ENCODE data around the gene TRIP12.
A peak's percentile ranks its signal among the peaks of the same experiment; 100 is the strongest.
"Not testable (repeated sequence)": the region's sequence is repeated elsewhere in the genome, so short reads cannot be mapped to it uniquely, and the experiment has no call there.

The TRIP12 gene

DNA sequence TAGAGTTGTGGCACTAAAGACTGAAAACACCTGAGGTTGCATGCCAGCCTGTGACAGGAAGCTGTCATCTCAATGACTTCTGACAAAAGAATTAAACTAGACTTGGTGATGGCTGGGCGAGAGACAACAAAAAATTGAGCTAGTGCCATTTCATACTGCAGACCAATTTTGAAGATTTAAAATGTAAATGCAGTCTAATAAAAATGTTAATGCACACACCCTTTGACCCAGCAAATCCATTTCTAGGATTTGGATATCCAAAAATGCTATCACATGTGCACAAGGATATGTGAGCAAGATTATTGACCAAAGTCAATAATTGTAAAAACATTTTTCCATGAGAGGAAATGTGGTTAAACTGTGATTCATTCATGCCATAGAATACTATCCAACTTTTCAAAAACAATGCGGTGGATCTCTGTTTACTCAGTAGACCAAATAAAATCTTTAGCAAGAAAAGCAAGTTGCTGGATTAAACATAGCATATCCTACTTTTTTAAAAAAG, 6.1 kb upstream of the TRIP12 start (continued):
- TF ChIP-seq, protein P1, sequence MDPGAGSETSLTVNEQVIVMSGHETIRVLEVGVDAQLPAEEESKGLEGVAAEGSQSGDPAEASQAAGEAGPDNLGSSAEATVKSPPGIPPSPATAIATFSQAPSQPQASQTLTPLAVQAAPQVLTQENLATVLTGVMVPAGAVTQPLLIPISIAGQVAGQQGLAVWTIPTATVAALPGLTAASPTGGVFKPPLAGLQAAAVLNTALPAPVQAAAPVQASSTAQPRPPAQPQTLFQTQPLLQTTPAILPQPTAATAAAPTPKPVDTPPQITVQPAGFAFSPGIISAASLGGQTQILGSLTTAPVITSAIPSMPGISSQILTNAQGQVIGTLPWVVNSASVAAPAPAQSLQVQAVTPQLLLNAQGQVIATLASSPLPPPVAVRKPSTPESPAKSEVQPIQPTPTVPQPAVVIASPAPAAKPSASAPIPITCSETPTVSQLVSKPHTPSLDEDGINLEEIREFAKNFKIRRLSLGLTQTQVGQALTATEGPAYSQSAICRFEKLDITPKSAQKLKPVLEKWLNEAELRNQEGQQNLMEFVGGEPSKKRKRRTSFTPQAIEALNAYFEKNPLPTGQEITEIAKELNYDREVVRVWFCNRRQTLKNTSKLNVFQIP (CRISPR knock-in tag; IDR thresholded peaks at IDR 0.05; ENCODE audit: borderline replicate concordance, low read depth): no peak
- TF ChIP-seq CSDC2 (CRISPR knock-in tag; IDR thresholded peaks at IDR 0.05): no peak

DNA sequence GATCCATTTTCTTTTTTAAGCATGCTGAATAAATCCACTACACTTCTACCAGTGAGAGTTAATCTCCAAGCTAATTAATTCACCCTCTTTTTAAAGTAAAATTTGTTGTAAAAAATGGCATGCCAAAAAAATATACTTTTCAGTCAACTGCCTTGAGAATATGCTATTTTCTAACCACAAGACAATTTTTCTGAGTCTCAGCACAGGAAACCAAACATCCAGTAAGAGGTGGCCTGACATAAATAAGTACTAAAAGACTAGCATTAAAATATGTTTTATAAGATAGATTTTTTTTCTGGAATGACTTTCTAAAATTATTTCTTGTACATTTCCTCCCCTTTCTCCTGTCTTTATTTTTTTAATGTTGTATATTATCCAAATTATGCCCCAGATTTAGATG, 3.4 kb upstream of the TRIP12 start:
- TF ChIP-seq ARNTL (CRISPR knock-in tag; IDR thresholded peaks at IDR 0.05; ENCODE audit: borderline replicate concordance, low read depth): no peak
- no peak for TF ChIP-seq ISL1 (CRISPR knock-in tag; IDR thresholded peaks at IDR 0.05)
- no peak for TF ChIP-seq SNAI2 (CRISPR knock-in tag; IDR thresholded peaks at IDR 0.05)
- no peak for TF ChIP-seq ZFP3 (CRISPR knock-in tag; IDR thresholded peaks at IDR 0.05)
- no peak for TF ChIP-seq ZC3H10 (CRISPR knock-in tag; IDR thresholded peaks at IDR 0.05)
- TF ChIP-seq, protein P2, sequence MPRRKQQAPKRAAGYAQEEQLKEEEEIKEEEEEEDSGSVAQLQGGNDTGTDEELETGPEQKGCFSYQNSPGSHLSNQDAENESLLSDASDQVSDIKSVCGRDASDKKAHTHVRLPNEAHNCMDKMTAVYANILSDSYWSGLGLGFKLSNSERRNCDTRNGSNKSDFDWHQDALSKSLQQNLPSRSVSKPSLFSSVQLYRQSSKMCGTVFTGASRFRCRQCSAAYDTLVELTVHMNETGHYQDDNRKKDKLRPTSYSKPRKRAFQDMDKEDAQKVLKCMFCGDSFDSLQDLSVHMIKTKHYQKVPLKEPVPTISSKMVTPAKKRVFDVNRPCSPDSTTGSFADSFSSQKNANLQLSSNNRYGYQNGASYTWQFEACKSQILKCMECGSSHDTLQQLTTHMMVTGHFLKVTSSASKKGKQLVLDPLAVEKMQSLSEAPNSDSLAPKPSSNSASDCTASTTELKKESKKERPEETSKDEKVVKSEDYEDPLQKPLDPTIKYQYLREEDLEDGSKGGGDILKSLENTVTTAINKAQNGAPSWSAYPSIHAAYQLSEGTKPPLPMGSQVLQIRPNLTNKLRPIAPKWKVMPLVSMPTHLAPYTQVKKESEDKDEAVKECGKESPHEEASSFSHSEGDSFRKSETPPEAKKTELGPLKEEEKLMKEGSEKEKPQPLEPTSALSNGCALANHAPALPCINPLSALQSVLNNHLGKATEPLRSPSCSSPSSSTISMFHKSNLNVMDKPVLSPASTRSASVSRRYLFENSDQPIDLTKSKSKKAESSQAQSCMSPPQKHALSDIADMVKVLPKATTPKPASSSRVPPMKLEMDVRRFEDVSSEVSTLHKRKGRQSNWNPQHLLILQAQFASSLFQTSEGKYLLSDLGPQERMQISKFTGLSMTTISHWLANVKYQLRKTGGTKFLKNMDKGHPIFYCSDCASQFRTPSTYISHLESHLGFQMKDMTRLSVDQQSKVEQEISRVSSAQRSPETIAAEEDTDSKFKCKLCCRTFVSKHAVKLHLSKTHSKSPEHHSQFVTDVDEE (CRISPR knock-in tag; IDR thresholded peaks at IDR 0.05): no peak
- TF ChIP-seq TCF4 (CRISPR knock-in tag; IDR thresholded peaks at IDR 0.05; ENCODE audit: borderline replicate concordance): no peak
- TF ChIP-seq, protein P3, sequence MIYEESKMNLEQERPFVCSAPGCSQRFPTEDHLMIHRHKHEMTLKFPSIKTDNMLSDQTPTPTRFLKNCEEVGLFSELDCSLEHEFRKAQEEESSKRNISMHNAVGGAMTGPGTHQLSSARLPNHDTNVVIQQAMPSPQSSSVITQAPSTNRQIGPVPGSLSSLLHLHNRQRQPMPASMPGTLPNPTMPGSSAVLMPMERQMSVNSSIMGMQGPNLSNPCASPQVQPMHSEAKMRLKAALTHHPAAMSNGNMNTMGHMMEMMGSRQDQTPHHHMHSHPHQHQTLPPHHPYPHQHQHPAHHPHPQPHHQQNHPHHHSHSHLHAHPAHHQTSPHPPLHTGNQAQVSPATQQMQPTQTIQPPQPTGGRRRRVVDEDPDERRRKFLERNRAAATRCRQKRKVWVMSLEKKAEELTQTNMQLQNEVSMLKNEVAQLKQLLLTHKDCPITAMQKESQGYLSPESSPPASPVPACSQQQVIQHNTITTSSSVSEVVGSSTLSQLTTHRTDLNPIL (CRISPR knock-in tag; IDR thresholded peaks at IDR 0.05; ENCODE audit: low read depth): no peak
- TF ChIP-seq, protein P1 (CRISPR knock-in tag; IDR thresholded peaks at IDR 0.05; ENCODE audit: borderline replicate concordance, low read depth): no peak
- no peak for TF ChIP-seq ZNF70 (CRISPR knock-in tag; IDR thresholded peaks at IDR 0.05)
- no peak for TF ChIP-seq GLIS3 (CRISPR knock-in tag; IDR thresholded peaks at IDR 0.05)
- TF ChIP-seq ZNF8 (CRISPR knock-in tag; IDR thresholded peaks at IDR 0.05): no peak
- no peak for TF ChIP-seq RARB (CRISPR knock-in tag; IDR thresholded peaks at IDR 0.05)
- no peak for TF ChIP-seq CSDC2 (CRISPR knock-in tag; IDR thresholded peaks at IDR 0.05)
- no peak for TF ChIP-seq ZFP30 (CRISPR knock-in tag; IDR thresholded peaks at IDR 0.05)
- TF ChIP-seq ESRRG (CRISPR knock-in tag; IDR thresholded peaks at IDR 0.05): no peak
- no peak for TF ChIP-seq ZNF565 (CRISPR knock-in tag; conservative IDR thresholded peaks at IDR 0.05; ENCODE audit: low read depth)
- no peak for ATAC-seq

DNA sequence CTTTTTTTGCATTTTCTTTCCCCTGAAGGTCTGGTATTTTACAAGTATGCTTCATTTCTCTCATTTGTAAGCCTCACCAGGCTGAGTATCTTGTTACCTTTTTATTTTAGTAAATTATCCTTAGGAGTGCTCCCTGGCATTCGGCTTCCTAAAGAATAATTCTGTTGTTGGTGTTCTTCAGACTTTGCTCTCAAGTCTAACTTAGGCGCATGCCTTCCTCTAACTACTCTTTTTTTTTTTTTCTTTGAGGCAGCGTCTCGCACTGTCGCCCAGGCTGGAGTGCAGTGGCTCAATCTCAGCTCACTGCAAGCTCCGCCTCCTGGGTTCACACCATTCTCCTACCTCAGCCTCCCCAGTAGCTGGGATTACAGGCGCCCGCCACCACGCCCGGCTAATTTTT, 2.7 kb upstream of the TRIP12 start:
- not testable (repeated sequence) for ATAC-seq

DNA sequence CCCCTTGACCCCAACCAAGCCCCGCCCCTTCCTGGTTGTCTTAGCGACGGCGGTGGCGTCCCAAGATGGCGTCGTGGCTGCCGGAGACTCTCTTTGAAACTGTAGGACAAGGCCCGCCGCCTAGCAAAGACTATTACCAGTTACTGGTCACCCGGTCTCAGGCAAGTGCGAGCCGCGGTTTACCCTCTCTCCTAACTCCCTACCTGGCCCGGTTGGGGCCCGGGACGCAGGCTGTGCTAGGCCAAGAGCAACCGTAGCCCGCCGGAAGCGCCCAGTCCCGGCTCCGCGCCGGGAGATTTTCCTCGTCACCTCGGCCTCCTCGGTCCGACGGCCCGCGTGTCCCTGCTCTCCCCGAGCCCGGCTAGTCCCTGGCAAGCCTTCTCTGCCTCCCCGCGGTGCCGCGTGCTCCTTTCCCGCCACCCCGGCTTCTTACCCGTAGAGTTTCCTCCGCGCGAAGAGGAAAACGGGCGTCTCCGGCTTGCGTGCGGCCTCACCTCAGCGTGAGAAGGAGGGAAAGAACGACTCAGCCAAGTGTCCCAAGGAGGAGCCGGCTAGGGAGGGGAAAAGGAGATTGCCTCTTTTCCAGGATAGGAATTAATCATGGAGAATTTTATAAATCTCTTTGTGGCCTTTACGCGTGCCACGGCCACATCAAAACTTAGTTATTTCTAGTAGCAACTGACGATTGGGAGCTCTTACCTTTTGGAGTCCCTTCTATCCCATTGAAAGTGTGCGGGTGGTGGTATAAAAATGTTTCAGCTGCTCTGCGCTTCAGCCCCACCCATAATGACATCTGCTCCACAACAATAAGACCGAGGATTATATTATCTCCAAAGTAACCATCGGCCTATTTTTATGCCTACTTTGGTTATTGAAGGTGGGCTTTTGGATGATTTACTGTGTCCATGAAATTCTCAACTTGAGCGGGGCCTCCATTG, 909 bp upstream of the TRIP12 start, which contains the start of gene FBXO36:
FBXO36 (plus strand) TSS at position 55 of the 938 bp plus-strand sequence; CDS start at position 66, 11 bp downstream.
- TF ChIP-seq GLIS3 (CRISPR knock-in tag; IDR thresholded peaks at IDR 0.05) (no peak), ESRRG (CRISPR knock-in tag; IDR thresholded peaks at IDR 0.05) (no peak), PPARA (CRISPR knock-in tag; IDR thresholded peaks at IDR 0.05; ENCODE audit: borderline replicate concordance) (no peak), ZNF565 (CRISPR knock-in tag; conservative IDR thresholded peaks at IDR 0.05; ENCODE audit: low read depth) (no peak), ZC3H10 (CRISPR knock-in tag; IDR thresholded peaks at IDR 0.05) (no peak), ZFP3 (CRISPR knock-in tag; IDR thresholded peaks at IDR 0.05) (no peak), OSR1 (CRISPR knock-in tag; IDR thresholded peaks at IDR 0.05) (no peak)
- TF ChIP-seq, protein P4, sequence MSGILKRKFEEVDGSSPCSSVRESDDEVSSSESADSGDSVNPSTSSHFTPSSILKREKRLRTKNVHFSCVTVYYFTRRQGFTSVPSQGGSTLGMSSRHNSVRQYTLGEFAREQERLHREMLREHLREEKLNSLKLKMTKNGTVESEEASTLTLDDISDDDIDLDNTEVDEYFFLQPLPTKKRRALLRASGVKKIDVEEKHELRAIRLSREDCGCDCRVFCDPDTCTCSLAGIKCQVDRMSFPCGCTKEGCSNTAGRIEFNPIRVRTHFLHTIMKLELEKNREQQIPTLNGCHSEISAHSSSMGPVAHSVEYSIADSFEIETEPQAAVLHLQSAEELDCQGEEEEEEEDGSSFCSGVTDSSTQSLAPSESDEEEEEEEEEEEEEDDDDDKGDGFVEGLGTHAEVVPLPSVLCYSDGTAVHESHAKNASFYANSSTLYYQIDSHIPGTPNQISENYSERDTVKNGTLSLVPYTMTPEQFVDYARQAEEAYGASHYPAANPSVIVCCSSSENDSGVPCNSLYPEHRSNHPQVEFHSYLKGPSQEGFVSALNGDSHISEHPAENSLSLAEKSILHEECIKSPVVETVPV (CRISPR knock-in tag; IDR thresholded peaks at IDR 0.05): no peak

More for the DNA sequence above, 909 bp upstream of the TRIP12 start, which contains the start of gene FBXO36:
- peak; percentile 78 for ATAC-seq

Measured in SK-N-SH treated with all-trans-retinoic acid at 6 μM for 48 hours (cell line).